ENCODE measurements around the gene AOX1.

AOX1 gene

GRCh38 chr2:200695601-200696000, 109.8 kb downstream of the AOX1 start:
- no peak overlapping the region for H3K4me3 ChIP-seq (ENCODE audit: low read depth, low read length)
- no peaks in the 10 kb centered on the region for H3K27me3 ChIP-seq (ENCODE audit: control insufficient read depth, insufficient read depth, low read length)
- H3K9me3 ChIP-seq (ENCODE audit: control insufficient read depth, insufficient read depth, low read length): no peaks in the 10 kb centered on the region
- no peaks in the 10 kb centered on the region for H3K36me3 ChIP-seq (ENCODE audit: control insufficient read depth, insufficient read depth, low read length)
- no peak overlapping the region for H3K9ac ChIP-seq (ENCODE audit: low read depth, low read length)
- H3K4me1 ChIP-seq (ENCODE audit: control insufficient read depth, insufficient read depth, low read length): peaks cover 2% of the 10 kb centered on the region

- Histone ChIP-seq H3K36me3 (ENCODE audit: control insufficient read depth, insufficient read depth, low read length) (no peaks in the 10 kb centered on the region), H3K9ac (ENCODE audit: low read depth, low read length) (no peak overlapping the region), H3K4me3 (ENCODE audit: low read depth, low read length) (no peak overlapping the region), H3K9me3 (ENCODE audit: control insufficient read depth, insufficient read depth, low read length) (no peaks in the 10 kb centered on the region), H3K4me1 (ENCODE audit: control insufficient read depth, insufficient read depth, low read length) (peaks cover 2% of the 10 kb centered on the region), H3K27me3 (ENCODE audit: control insufficient read depth, insufficient read depth, low read length) (no peaks in the 10 kb centered on the region)
Measured at GRCh38 chr2:200698217-200698616, 112.4 kb downstream of the AOX1 start.

DNA sequence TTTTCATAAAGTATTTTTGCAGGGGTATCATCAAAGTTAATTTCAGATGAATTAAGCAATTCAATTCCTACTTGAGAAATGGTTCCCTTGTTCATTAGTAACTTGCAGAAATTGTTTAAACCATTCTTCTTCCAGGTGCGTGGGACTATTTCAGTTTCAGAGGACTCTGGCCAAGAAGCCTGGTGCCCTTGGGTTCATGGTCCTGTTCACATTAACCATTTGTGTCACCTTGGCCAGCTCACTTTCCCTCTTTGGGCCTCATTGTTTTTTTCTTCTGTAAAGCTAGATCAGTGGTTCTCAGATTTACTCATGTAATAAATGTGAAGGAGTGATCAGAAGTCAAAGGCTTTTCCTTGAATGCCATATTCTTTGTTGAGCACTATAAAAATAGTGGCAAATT, 113.5 kb downstream of the AOX1 start:
- Histone ChIP-seq H3K4me3 (ENCODE audit: low read depth, low read length) (no peak overlapping the region), H3K9me3 (ENCODE audit: control insufficient read depth, insufficient read depth, low read length) (no peaks in the 10 kb centered on the region)

DNA sequence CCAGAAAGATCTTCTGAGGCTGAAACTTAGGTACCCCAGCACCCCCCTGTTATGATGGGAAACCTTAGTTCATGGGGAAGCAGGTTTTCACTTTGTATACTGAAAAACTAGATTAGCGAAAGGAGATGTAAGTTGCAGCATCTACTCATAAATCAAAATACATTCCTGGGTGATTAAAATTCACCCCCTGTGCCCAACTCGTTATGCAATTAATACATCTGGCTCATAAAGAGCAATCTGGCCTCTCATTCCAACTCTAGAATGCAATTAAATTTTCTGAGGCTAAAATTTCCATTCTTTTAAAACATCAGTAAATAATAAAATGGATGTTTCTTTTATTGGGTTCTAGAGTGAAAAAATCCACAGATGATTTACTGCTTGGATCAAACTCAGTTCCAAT, 115.0 kb downstream of the AOX1 start:
- Histone ChIP-seq H3K27me3 (ENCODE audit: control insufficient read depth, insufficient read depth, low read length) (no peaks in the 10 kb centered on the region), H3K4me1 (ENCODE audit: control insufficient read depth, insufficient read depth, low read length) (peaks cover 2% of the 10 kb centered on the region), H3K9me3 (ENCODE audit: control insufficient read depth, insufficient read depth, low read length) (no peaks in the 10 kb centered on the region), H3K4me3 (ENCODE audit: low read depth, low read length) (no peak overlapping the region), H3K9ac (ENCODE audit: low read depth, low read length) (no peak overlapping the region), H3K36me3 (ENCODE audit: control insufficient read depth, insufficient read depth, low read length) (no peaks in the 10 kb centered on the region)

More for the DNA sequence above, 113.5 kb downstream of the AOX1 start:
- Histone ChIP-seq H3K27me3 (ENCODE audit: control insufficient read depth, insufficient read depth, low read length) (no peaks in the 10 kb centered on the region), H3K9ac (ENCODE audit: low read depth, low read length) (no peak overlapping the region), H3K36me3 (ENCODE audit: control insufficient read depth, insufficient read depth, low read length) (no peaks in the 10 kb centered on the region), H3K4me1 (ENCODE audit: control insufficient read depth, insufficient read depth, low read length) (peaks cover 2% of the 10 kb centered on the region)

DNA sequence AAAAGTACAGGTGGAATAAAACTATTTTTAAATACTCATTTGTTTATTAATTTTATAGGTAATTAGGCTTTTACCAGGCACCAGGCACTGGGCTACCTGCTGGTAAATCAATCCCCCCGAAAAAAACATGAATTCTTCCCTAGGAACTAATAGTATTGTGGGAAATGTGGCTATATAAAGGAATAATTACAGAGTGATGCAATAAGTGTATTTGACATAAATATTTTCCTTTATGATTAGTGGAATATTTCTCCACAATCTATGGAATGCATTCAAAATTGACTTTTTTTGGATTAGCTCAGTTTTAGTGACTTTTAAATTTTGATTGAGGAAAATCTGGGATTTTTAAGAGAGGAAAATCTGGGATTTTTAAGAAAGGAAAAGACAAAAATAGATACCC, 116.2 kb downstream of the AOX1 start:
- H3K36me3 ChIP-seq (ENCODE audit: control insufficient read depth, insufficient read depth, low read length): no peaks in the 10 kb centered on the region
- no peaks in the 10 kb centered on the region for H3K9me3 ChIP-seq (ENCODE audit: control insufficient read depth, insufficient read depth, low read length)
- H3K27me3 ChIP-seq (ENCODE audit: control insufficient read depth, insufficient read depth, low read length): no peaks in the 10 kb centered on the region
- H3K9ac ChIP-seq (ENCODE audit: low read depth, low read length): no peak overlapping the region
- no peak overlapping the region for H3K4me3 ChIP-seq (ENCODE audit: low read depth, low read length)
- peaks cover 2% of the 10 kb centered on the region for H3K4me1 ChIP-seq (ENCODE audit: control insufficient read depth, insufficient read depth, low read length)

GRCh38 chr2:200702646-200703118, 116.9 kb downstream of the AOX1 start:
- Histone ChIP-seq H3K27me3 (ENCODE audit: control insufficient read depth, insufficient read depth, low read length) (no peaks in the 10 kb centered on the region), H3K4me1 (ENCODE audit: control insufficient read depth, insufficient read depth, low read length) (peaks cover 2% of the 10 kb centered on the region), H3K36me3 (ENCODE audit: control insufficient read depth, insufficient read depth, low read length) (no peaks in the 10 kb centered on the region), H3K9me3 (ENCODE audit: control insufficient read depth, insufficient read depth, low read length) (no peaks in the 10 kb centered on the region), H3K4me3 (ENCODE audit: low read depth, low read length) (no peak overlapping the region), H3K9ac (ENCODE audit: low read depth, low read length) (no peak overlapping the region)

DNA sequence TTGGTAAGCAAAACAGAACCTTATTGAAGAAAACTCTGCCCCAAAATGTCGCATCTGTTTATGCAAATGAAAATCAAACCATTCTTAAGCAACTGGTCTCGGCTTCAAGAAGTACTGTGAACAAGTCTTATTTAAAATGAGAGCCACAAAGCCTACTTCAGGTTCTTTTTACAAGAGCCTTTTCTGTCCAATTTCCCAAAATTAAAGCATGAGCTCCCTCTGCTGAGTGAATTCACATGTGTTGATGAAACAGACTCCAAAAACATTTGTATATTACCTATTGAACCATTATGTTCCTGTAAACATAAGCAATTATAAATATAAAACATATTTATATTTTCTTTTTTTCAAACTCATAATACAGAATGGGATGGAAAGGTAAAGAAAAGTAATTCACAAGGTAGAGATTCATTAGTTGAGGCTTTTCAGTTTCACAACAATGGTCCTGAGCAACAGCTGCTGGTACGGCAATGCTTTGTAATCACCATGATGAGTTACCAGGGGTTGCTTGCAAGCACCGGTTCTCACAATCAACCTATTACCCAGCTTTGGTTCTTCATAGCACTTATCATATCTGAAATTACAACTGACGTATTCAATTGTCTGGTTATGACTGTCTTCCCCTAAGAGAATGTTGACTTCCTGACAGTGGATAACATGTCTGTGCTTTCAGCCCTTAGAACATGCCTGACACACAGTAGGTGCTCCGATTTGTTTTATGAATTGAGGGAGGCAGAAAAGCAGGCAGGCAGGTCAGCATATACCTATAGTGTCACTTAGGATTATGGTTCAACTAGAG, 117.5 kb downstream of the AOX1 start:
- no peaks in the 10 kb centered on the region for H3K27me3 ChIP-seq (ENCODE audit: control insufficient read depth, insufficient read depth, low read length)
- H3K4me1 ChIP-seq (ENCODE audit: control insufficient read depth, insufficient read depth, low read length): peaks cover 2% of the 10 kb centered on the region
- no peaks in the 10 kb centered on the region for H3K36me3 ChIP-seq (ENCODE audit: control insufficient read depth, insufficient read depth, low read length)
- no peak overlapping the region for H3K9ac ChIP-seq (ENCODE audit: low read depth, low read length)
- no peak overlapping the region for H3K4me3 ChIP-seq (ENCODE audit: low read depth, low read length)
- H3K9me3 ChIP-seq (ENCODE audit: control insufficient read depth, insufficient read depth, low read length): no peaks in the 10 kb centered on the region

DNA sequence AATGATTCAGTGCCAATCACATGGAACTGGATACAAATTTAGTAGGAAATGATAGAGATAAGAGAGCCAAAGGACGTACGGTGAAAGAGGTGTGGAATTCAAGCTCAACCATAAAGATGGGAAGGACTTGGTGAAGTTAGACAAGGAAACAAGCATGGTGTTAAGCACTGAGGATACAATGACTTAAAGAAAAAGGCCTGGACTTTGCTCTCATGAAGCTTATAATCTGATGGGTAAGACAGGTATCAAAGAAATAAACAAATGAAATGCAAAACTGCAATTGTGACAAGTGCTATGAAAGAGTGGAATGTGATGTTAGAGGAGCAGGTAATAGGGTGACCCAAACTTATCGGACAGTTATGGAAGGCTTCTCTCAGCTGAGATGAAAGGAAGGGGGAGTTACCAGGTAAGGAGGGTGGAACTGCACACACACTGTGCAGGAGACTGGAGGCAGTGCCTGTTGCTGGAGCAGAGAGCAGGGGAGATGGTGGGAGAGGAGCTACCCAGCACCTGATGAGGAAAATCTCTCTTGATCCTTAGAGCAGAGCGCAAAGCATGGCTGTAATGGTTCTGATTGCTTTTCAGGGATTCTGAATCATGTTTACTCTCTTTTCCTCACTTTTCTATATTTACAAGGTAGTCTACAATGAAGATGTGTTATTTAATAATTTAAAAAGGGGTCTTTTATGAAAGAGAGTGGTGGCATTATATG, 118.3 kb downstream of the AOX1 start:
- Histone ChIP-seq H3K27me3 (ENCODE audit: control insufficient read depth, insufficient read depth, low read length) (no peaks in the 10 kb centered on the region), H3K9ac (ENCODE audit: low read depth, low read length) (no peak overlapping the region), H3K36me3 (ENCODE audit: control insufficient read depth, insufficient read depth, low read length) (no peaks in the 10 kb centered on the region), H3K9me3 (ENCODE audit: control insufficient read depth, insufficient read depth, low read length) (no peaks in the 10 kb centered on the region), H3K4me3 (ENCODE audit: low read depth, low read length) (no peak overlapping the region), H3K4me1 (ENCODE audit: control insufficient read depth, insufficient read depth, low read length) (peaks cover 2% of the 10 kb centered on the region)

GRCh38 chr2:200705305-200706041, 119.7 kb downstream of the AOX1 start:
- Histone ChIP-seq H3K27me3 (ENCODE audit: control insufficient read depth, insufficient read depth, low read length) (no peaks in the 10 kb centered on the region), H3K9ac (ENCODE audit: low read depth, low read length) (no peak overlapping the region), H3K4me1 (ENCODE audit: control insufficient read depth, insufficient read depth, low read length) (peaks cover 2% of the 10 kb centered on the region), H3K36me3 (ENCODE audit: control insufficient read depth, insufficient read depth, low read length) (no peaks in the 10 kb centered on the region), H3K4me3 (ENCODE audit: low read depth, low read length) (no peak overlapping the region), H3K9me3 (ENCODE audit: control insufficient read depth, insufficient read depth, low read length) (no peaks in the 10 kb centered on the region)

DNA sequence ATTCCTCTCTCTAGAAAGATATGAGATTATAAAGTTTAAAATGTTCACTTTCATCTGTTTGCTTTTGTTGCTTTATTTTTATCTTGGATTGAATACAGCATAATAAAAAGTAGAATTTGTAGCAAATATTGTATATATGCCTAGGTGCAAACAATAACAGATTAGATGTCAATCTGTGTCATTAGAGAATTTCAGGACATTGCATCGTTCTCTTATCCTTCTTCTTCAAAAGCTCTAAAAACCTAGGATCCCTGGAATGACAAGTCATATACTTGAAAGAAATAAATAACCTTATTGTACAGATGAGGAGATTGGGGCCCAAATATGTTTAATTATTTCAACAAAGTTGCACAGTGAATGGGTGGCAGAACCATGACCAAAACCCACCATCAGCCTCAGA, 123.1 kb downstream of the AOX1 start:
- no peak overlapping the region for H3K4me3 ChIP-seq (ENCODE audit: low read depth, low read length)
- H3K27me3 ChIP-seq (ENCODE audit: control insufficient read depth, insufficient read depth, low read length): no peaks in the 10 kb centered on the region
- H3K9me3 ChIP-seq (ENCODE audit: control insufficient read depth, insufficient read depth, low read length): no peaks in the 10 kb centered on the region
- H3K4me1 ChIP-seq (ENCODE audit: control insufficient read depth, insufficient read depth, low read length): peaks cover 8% of the 10 kb centered on the region
- H3K36me3 ChIP-seq (ENCODE audit: control insufficient read depth, insufficient read depth, low read length): no peaks in the 10 kb centered on the region
- no peak overlapping the region for H3K9ac ChIP-seq (ENCODE audit: low read depth, low read length)

GRCh38 chr2:200713003-200713703, 127.3 kb downstream of the AOX1 start:
- H3K27me3 ChIP-seq (ENCODE audit: control insufficient read depth, insufficient read depth, low read length): no peaks in the 10 kb centered on the region
- no peak overlapping the region for H3K9ac ChIP-seq (ENCODE audit: low read depth, low read length)
- peaks cover 6% of the 10 kb centered on the region for H3K4me1 ChIP-seq (ENCODE audit: control insufficient read depth, insufficient read depth, low read length)
- no peaks in the 10 kb centered on the region for H3K9me3 ChIP-seq (ENCODE audit: control insufficient read depth, insufficient read depth, low read length)
- H3K36me3 ChIP-seq (ENCODE audit: control insufficient read depth, insufficient read depth, low read length): no peaks in the 10 kb centered on the region
- peak overlapping the region; percentile 51 for H3K4me3 ChIP-seq (ENCODE audit: low read depth, low read length)
